ENCODE data around the gene FHAD1.

DNA sequence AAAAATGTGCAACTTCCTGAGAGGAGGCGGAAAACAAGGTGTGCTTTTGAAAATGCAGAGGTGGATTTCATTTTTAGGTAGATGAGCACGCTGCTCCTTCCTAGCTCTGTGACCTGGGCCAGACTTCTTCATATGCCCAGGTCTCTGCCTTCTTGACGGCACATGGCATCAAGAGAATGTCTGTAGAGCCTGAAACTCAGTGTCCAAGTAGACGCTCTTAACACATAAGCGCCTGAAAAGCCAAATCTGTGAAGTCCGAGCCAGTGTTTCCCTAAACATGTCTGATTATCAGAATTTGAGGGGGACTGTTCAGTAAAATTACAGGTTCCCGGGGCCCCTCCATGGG, 25.7 kb downstream of the FHAD1 start:
- TF ChIP-seq, protein P1, sequence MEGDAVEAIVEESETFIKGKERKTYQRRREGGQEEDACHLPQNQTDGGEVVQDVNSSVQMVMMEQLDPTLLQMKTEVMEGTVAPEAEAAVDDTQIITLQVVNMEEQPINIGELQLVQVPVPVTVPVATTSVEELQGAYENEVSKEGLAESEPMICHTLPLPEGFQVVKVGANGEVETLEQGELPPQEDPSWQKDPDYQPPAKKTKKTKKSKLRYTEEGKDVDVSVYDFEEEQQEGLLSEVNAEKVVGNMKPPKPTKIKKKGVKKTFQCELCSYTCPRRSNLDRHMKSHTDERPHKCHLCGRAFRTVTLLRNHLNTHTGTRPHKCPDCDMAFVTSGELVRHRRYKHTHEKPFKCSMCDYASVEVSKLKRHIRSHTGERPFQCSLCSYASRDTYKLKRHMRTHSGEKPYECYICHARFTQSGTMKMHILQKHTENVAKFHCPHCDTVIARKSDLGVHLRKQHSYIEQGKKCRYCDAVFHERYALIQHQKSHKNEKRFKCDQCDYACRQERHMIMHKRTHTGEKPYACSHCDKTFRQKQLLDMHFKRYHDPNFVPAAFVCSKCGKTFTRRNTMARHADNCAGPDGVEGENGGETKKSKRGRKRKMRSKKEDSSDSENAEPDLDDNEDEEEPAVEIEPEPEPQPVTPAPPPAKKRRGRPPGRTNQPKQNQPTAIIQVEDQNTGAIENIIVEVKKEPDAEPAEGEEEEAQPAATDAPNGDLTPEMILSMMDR (IDR thresholded peaks at IDR 0.05) = no peak
- TF ChIP-seq EZH2 (IDR thresholded peaks at IDR 0.05; ENCODE audit: borderline replicate concordance, insufficient read depth, low read depth, low read length, poor library complexity, severe bottlenecking) = no peak
